Stimulated activated CD8-positive, alpha-beta memory T cell treated with anti-CD3 and anti-CD28 coated beads, Interleukin-15, amount 100 ng/mL, for 48 hours (primary cell): ENCODE data around the gene TLDC2.
"Not testable (repeated sequence)": the region's sequence is repeated elsewhere in the genome, so short reads cannot be mapped to it uniquely, and the experiment has no call there.

ENCODE experiments used
- DNase-seq, 2 donors: peaks; one replicate each; pipeline ENCODE4 v3.0.0-alpha.2; 2020; ENCODE audit warnings: low read depth in 2 of 2

Gene TLDC2

DNA sequence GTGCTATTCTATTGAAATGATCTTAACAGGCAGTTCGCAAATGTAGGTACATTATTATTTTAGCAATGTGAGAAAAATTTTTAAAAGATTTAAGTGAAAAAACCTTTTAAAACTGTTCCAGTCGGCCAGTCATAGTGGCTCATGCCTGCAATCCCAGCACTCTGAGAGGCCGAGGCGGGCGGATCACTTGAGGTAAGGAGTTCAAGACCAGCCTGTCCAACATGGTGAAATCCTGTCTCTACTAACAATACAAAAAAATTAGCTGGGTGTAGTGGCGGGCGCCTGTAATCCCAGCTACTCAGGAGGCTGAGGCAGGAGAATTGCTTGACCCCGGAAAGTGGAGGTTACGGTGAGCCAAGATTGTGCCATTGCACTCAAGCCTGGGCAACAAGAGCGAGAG lies 29.6 kb downstream of the TLDC2 start:
- DNase-seq, result not testable (repeated sequence)

DNA sequence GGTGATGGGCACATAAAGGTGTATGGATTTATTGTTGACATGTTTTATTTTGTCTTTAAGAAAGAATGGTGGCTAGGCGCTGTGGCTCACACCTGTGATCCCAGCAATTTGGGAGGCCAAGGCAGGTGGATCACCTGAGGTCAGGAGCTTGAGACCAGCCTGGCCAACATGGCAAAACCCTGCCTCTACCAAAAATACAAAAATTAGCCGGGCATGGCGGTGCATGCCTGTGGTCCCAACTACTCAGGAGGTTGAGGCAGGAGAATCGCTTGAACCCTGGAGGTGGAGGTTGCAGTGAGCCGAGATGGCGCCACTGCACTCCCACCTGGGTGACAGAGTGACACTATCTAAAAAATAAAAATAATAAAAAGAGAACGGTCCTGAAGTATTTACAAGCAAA lies 30.1 kb downstream of the TLDC2 start:
- not testable (repeated sequence) for DNase-seq

DNA sequence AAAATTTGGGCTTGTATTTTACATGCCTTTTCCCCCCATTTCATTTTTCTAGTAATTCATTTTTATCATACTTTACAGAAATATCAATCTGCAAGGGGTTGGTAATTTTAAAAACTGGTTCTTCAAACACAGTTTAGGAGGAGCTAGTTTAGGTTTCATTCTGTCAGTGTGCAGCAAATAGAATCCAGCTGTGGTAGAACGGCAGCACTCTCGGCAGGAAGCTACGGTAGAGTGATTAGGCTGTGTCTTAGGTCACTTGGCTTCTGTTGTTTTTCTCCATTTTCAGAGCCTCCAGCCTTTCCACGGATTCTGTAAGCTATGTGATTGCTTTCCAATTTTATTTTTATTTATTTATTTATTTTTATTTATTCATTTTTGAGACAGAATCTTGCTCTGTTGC lies 32.7 kb downstream of the TLDC2 start:
- no peak for DNase-seq

DNA sequence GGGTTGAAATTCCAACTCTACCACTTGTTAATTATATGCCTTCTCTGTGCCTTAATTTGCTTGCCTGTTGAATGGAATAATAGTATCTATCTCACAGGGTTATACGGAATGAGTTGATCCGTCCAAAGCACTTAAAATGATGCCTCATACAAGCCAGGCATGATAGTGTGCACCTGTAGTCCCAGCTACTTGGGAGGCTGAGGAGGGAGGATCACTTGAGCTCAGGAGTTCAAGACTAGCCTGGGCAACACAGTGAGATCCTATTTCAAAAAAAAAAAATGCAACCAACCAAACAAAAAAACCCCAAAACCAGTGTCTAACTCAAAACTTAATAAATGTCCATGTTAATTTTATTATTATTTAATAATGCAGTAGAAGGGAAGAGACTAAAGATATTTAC lies 40.3 kb downstream of the TLDC2 start:
- no peak for DNase-seq

DNA sequence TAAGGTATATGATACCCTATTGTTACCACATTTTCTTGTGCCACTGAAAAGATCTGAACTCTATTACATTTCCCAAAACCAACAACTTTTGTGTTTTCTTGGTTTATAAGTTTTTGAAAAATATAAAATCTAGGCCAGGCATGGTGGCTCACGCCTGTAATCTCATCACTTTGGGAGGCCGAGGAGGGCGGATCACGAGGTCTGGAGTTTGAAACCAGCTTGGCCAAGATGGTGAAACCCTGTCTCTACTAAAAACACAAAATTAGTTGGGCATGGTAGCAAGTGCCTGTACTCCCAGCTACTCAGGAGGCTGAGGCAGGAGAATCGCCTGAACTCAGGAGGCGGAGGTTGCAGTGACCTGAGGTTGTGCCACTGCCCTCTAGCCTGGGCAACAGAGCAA lies 41.3 kb downstream of the TLDC2 start:
- no peak for DNase-seq

DNA sequence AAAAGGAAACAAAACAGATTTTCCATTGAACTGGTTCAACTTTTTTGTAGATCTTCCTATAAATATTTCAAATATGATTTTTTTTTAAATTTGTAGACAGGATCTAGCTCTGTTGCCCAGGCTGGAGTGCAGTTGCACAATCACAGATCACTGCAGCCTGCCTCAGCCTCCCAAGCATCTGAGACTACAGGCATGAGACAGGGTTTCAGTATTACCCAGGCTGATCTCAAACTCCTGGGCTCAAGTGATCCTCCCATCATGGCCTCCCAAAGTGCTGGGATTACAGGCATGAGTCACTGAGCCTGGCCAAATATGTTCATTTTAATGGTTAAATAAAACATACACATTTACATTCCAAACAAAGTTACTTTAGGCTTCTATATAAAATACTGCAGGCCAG lies 42.0 kb downstream of the TLDC2 start:
- DNase-seq, result no peak

DNA sequence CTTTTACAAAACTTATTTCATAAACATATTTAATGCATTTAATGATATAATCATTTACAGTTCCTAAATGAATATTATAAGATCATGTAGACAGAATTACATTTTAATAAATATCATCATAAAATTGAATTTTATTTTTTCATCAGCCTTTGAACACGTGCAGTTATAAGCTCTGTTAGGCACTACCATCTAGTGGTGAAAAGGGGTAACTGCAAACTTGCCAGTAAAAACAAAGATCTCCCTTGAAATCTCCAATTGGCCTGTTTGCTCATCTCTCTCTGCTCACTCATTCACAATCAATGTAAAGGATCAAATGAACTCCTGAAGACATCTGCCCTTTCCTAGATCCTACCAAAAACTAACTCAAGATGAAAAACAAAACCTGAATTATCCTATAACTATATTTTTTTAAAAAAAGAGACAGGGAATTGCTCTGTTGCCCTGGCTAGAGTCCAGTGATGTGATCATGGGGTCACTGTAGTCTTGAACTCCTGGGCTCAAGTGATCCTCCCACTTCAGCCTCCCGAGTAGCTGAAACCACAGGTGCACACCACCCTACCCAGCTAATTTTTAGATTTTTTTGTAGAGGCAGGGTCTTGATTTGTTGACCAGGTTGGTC lies 43.9 kb downstream of the TLDC2 start:
- DNase-seq, result no peak

DNA sequence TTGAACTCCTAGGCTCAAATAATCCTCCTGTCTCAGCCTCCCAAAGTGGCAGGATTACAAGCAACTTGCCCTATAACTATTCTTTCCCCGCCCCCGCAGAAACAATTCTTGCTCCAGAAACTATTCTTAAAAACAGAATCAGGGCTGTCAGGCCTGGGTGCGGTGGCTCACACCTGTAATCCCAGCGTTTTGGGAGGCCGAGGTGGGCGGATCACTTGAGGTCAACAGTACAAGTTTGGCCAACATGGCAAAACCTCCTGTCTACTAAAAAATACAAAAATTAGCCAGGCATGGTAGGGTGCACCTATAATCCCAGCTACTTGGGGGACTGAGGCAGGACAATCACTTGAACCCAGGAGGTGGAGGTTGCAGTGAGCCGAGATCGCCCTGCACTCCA lies 44.4 kb downstream of the TLDC2 start:
- no peak for DNase-seq

DNA sequence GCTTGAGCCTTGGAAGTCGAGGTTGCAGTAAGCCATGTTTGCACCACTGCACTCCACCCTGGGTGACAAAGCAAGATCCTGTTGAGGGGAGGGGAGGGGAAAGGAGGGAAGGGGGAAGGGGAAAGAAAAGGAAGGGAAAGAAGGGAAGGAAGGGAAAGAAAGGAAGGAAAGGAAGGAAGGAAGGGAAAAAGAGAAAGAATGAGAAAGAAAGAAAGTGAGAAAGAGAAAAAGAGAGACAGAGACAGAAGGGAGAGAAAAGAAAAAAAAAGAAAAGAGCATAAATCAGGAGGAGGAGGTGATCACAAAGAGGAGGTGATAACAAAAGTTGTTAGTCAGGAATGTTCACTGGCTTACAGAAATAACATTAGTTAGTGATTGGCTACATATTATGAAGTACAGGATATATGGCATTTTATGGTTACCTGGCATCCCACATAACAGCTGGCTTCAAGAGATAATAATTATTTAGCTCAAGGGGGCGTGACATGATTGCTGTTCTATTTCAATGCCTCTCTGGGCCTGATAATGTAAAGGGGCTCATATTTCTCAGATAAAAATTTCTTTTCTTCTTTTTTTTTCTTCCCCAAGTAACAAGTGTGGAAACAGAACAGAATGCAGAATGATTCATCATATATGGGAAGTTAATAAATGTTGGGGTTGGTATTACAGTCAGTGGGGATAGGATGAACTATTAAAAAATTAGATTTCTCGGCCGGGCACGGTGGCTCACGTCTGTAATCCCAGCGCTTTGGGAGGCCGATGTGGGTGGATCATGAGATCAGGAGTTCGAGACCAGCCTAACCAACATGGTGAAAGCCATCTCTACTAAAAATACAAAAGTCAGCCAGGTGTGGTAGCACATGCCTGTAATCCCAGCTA lies 48.5 kb downstream of the TLDC2 start:
- no peak for DNase-seq

DNA sequence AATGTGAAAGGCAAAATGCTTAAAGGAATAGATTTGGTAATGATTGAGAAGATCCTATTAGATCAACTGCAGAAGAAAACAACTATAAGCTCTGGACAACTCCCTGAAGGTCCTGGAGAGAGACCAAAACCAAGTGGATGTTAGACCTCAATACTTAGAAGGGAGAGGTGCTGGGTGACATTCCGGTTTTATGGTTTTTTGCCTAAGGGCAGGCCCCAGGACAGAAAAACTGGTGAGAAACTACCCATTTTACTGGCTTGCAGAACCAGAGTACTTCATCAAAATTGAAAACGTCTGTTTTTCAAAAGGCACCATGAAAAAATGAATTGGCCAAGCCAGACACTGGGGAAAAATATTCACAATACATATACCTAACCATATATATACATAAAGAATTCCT lies 49.3 kb downstream of the TLDC2 start:
- DNase-seq, result no peak

DNA sequence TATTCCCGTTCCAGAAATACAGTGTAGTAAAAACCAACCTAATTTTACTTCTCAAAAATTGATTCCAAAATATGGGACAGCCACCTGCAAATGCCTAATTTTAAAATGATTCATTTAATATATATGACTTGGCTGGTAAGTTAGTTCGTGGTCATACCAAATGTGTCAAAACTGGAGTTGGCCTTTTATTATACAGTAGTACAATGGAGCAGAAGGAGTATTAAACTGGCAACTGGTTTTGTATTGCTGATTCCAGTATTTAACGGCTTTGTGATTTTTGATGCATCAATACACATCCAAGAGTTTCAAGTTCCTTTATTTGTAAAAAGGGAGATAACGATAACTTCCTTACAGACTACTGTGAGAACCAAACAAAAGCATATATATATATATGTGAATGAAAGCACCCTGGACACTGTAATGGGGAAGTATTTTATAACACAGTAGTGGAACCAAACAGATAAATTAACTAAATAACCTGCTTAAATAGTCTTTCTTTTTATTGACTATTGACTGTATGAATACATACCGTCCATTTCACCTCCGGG lies 50.8 kb downstream of the TLDC2 start:
- DNase-seq, result no peak

DNA sequence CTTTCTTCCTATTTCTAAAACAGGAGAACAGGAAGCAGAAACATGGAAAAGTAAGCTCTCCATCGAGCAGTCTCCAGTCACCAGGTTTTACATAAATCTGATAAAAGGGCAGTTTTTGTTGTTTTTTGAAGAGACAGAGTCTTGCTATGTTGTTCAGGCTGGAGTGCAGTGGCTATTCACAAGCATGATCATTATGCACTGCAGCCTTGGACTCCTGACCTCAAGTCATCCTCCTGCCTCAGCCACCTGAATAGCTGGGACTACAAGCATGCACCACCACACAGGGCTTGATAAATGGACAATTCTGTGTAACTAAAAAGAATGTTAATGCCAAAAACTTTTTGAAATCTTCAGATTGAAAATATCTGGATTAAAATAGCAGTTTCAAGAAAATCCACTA lies 51.8 kb downstream of the TLDC2 start:
- no peak for DNase-seq

DNA sequence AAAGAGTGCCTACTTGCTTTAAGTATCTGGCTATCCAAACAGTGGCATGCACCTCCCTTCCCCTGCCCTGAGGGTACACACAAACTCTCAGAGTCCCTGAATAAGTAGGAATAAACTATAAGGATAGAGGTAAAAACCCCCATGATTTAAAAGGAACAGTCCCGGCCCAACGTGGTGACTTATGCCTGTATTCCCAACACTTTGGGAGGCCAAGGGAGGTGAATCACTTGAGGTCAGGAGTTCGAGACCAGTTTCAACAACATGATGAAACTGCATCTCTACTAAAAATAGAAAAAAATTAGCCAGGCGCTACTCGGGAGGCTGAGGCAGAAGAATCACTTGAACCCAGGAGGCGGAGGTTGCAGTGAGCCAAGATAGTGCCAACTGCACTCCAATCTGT lies 53.4 kb downstream of the TLDC2 start:
- no peak for DNase-seq

DNA sequence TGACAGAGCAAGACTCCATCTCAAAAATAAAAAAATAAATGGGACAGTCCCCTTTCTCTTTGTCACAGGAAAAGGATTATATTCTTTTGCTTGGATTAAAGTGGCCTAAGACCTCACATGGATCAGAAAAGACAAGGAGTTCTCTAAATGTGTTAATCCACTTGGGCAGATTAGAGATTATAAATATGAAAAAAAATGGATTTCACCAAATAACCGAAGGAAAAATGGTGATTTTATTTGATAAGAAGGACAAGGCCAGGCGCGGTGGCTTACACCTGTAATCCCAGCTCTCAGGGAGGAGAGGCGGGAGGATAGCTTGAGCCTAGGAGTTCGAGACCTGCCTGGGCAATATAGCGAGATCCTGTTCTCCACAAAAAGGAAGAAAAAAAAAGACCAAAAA lies 53.8 kb downstream of the TLDC2 start:
- DNase-seq, result no peak

DNA sequence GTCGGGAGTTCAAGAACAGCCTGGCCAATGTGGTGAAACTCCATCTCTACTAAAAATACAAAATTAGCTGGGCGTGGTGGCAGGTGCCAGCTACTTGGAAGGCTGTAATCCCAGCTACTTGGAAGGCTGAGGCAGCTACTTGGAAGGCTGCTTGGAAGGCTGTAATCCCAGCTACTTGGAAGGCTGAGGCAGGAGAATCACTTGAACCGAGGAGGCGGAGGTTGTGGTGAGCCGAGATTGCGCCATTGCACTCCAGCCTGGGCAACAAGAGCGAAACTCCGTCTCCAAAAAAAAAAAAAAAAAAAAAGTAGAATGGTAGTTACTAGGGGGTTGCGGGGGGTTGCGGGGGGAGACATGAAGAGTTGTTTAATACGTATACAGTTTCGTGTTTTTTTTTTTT lies 56.1 kb downstream of the TLDC2 start:
- DNase-seq, result not testable (repeated sequence)

DNA sequence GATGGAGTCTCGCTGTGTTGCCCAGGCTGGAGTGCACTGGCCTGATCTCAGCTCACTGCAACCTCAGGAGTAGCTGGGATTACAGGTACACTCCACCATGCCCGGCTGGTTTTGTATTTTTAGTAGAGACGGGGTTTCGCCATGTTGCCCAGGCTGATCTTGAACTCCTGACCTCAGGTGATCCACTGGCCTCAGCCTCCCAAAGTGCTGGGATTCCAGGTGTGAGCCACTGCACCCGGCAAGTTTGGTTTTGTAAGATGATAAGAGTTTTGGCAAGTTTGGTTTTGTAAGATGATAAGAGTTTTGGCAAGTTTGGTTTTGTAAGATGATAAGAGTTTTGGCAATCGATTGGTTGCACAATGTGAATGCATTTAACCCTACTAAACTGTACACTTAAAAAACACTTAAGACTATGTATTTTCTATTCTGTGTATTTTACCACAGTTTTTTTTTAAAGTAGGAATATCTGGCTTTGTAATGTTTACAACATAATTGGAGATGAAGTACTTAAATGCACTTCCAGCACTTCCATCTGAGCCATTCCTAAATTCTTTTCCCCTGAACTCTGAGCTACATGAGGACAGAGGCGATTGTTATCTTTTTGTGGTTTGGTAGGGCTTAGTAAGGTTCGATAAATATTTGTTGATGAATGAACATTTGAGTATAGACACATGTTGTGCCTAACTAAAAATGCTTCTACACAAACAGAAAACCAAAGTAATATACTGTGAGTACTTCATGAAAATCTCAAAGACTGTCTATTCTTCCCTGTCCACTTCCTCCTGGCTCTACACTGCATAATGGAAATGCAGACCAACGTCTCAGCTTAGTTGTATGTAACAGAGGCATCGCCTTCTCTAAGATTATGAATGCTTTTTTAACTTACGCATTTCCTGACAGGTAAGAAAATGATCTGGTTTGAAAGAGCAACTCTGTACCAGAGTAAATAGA lies 56.8 kb downstream of the TLDC2 start:
- DNase-seq, result no peak

DNA sequence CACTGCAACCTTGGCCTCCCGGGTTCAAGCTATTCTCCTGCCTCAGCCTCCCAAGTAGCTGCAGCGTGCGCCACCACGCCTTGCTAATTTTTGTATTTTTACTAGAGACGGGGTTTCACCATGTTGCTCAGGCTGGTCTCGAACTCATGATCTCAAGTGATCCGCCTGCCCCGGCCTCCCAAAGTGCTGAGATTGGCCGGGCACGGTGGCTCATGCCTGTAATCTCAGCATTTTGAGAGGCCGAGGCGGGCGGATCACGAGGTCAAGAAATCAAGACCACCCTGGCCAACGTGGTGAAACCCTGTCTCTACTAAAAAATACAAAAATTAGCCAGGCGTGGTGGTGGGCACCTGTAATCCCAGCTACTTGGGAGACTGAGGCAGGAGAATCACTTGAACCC lies 57.6 kb downstream of the TLDC2 start:
- DNase-seq, result not testable (repeated sequence)

DNA sequence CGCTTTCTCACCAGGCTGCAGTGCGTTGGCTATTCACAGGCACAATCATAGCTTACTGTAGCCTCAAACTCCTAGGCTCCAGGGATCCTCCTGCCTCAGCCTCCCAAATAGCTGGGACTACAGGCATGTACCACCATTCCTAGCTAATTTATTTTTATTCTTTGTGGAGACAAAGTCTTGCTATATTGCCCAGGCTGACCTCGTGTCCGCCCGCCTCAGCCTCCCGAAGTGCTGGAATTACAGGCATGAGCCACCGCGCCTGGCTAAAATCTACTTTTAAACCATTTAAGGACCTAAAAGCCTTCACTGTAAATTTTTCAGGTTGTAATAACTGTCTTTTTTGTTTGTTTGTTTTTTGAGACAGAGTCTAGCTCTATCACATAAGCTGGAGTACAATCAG lies 60.4 kb downstream of the TLDC2 start:
- DNase-seq, result no peak

DNA sequence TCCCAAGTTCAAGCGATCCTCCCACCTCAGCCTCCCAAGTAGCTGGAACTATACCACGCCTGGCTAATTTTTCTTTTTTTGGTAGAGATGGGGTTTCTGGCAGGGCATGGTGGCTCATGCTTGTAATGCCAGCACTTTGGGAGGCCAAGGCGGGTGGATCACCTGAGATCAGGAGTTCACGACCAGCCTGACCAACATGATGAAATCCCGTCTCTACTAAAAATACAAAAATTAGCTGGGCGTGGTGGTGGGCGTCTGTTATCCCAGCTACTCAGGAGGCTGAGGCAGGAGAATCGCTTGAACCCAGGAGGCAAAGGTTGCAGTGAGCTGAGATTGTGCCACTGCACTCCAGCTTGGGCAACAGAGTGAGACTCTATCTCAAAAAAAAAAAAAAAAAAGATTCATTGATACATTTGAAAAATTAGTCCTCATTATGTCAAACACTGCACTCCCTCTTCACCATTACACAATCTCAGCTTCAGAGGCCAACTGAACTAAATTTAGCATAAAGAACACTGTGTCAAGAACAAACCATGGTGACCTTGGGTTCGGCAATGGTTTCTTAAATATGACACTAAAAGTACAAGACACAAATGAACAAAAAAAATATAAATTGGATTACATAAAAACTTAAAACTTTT lies 60.9 kb downstream of the TLDC2 start:
- not testable (repeated sequence) for DNase-seq

DNA sequence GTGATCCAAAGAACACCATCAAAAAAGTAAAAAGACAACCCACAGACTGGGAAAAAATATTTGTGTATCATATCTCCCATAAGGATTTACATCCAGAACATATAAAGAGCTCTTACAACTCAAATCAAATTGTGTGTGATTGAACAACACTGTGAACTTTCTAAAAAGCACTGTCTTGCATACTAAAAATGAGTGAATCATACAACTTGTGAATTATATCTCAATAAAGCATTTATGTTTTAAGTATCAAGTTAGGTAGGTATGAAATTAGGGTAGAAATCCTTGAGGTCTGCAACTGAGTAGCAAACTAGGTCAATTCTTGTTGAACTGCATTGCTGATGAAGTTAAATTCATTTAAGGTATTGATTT lies 61.4 kb downstream of the TLDC2 start:
- no peak for DNase-seq

DNA sequence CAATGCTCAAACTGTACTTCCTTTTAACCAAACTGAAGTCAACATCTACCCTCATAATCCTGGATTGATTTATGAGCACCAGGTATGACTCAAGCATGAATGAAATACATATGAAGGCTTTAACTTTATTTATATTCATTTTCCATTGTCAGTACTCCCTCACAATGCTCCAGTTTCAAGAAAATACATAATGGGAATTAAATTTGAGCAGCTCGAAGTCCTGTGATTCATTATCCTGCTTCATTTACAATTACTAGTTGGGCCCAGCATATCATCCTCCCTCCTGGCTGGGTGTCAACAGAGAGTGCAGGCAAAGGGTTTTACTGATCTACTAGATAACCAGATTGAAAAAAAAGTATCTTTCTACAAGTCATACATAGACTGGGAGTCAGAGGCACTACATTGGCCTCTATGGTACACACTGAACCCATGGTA lies 65.5 kb downstream of the TLDC2 start:
- DNase-seq, result no peak
